Measurements from ENCODE around the gene VMP1.
A peak's percentile ranks its signal among the peaks of the same experiment; 100 is the strongest.

VMP1 gene

DNA sequence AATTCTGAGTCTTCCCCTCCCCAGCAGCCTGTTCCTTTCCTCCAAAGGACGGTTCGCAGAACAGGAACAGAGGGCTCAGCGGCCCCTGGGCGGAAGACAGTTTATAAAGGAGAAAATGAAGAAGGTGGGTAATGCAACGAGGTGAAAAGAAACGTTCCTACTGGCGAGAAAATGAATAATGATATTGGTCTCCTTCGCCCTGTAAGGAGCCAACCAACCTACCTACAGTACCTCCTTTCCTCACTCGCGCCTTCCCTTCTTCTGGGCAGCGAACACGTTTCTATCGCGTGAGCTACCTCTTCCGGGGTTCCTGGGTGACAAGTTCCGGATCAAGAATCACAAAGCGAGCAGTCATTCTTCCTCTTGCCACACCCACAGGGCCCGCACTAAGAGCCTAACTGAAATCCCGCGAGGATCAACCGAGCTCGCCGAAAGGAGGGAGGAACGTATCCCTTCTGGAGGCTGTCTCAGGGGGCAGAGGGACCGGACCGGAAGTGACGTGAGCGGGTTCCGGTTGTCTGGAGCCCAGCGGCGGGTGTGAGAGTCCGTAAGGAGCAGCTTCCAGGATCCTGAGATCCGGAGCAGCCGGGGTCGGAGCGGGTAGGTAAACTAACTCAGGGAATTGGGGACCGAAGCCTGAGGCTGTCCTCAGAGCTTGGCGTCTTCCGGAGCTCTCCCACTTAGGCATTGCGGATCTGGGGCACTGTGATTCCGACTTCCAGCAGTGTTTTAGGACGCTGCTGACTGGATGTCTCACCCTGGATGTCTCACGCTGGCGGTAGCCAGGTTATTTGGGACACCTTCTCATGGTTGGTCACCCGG lies at the start of gene VMP1, which contains the start of gene PTRH2:
Gene VMP1, plus strand, starts transcription at position 506 of the 822 bp plus-strand sequence. CDS start 23,793 bp downstream, outside the sequence.
Gene PTRH2, minus strand, starts transcription at position 282 of the 822 bp plus-strand sequence. CDS start 9,452 bp downstream, outside the sequence.
- peak; percentile 100 for DNase-seq (ENCODE audit: low spot score)

DNA sequence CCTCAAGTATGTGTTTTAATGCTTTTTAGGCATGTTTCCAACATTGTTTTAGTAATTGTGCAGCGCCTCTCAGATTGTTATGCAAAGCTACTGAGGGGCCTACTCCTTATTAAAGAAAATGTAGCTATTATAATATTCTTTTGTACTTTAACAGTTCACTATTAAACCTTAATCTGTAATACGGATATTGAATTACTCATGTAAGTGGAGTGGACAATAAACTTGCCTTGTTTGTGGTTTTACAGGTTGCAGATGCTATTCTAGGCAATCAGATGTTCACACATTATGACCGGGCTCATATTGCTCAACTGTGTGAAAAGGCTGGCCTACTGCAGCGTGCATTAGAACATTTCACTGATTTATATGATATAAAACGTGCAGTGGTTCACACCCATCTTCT lies 41.2 kb upstream of the VMP1 start:
- DNase-seq (ENCODE audit: low spot score), result no peak

DNA sequence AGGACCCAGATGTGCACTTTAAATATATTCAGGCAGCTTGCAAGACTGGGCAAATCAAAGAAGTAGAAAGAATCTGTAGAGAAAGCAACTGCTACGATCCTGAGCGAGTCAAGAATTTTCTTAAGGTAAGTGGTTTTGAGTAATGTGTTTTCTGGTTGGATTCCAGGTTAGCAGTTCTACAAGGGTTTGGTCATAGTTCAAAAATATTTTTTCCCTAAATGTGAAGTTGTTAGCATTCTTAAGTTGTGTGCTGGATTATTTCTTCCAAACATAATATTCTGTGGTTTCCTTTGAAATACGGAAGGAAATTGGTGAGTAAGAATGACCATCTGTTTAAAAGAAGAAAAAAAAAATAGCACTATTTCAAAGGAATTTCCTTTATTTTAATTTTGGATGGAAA lies 38.6 kb upstream of the VMP1 start:
- peak; percentile 91 for DNase-seq (ENCODE audit: low spot score)

DNA sequence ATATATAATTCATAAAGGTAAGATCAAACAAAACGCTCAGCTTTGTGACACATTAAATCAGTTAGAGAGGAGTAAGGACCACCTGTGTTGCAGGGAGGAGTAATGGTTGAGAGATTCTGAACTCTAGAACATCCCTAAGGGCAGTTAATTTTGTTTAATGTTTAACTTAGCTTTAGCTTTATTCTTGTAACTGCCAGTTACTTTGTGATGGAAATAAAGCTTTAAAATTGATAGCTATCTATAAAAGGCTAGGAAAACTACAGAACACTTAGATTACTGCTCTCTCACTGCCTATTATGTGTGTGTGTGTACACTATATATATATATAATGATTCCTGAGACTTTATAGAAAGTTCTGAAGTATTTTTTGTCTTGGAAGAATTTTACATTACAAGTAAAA lies 38.0 kb upstream of the VMP1 start:
- DNase-seq (ENCODE audit: low spot score), result peak; percentile 75

DNA sequence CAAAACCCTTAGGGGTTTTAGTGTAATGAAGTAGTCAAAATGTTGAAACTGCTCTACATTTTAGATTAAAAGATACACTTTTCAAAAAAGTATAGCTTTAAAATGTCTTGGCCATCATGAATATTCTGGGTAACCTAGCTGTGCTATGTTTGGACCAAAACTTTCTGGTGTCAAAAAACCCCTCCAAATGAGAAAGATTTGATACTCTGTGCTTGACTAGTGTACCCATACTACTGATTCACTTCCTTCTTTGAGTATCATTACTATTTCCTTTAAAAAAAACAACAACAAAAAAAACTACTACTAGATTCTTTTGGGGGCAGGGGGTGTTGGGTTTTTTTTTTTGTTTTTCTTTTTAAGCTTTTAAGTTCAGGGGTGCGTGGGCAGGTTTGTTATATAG lies 37.5 kb upstream of the VMP1 start:
- DNase-seq (ENCODE audit: low spot score), result no peak

DNA sequence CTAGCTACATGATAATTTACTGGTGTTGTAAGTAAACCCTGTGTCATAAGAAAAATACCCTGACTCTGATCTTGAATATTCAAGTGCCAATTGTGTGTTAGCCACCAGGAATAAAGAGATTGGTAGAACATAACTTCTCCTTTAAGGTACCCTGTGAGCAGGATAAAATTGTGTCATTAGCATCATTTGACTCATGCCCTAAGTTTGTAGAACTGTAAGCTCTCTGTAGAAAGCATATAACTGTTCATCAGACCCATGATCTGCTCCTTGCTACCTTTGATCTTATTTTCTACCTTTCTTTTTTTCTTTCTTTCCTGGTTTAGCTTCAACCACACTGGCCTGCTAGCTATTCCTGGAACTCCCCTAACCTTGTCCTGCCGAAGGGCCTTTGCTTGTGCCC lies 36.1 kb upstream of the VMP1 start:
- DNase-seq (ENCODE audit: low spot score), result peak; percentile 33

DNA sequence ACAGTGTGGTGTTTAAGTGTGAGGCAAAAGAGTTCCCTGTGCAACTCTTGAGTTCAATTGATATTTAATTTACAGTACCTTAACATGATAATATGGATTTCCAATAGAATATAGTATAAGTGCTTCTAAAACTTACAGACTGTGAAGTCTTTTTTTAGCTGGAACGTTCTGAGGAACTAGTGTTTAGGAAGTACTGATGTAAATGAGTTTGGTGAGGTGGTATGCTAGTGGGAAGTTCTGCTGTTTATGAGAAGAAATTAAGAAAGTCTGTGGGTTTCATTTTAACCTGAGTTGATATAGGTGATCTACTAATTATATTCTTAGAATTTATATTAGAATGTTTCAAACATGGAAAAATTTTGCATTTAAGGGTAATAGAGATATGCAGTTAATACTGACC lies 32.2 kb upstream of the VMP1 start:
- DNase-seq (ENCODE audit: low spot score), result no peak

DNA sequence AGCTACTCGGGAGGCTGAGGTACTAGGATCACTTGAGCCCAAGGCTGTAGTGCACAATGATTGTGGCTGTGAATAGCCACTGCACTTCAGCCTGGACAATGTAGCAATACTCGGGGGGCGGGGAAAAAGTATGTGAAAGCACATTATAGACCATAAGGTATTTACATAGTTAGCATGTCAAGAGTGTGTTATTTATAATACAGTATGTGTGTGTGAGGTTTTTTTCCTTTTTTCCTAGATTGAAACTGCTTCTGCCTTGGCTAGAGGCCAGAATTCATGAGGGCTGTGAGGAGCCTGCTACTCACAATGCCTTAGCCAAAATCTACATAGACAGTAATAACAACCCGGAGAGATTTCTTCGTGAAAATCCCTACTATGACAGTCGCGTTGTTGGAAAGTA lies 30.7 kb upstream of the VMP1 start:
- DNase-seq (ENCODE audit: low spot score), result no peak

DNA sequence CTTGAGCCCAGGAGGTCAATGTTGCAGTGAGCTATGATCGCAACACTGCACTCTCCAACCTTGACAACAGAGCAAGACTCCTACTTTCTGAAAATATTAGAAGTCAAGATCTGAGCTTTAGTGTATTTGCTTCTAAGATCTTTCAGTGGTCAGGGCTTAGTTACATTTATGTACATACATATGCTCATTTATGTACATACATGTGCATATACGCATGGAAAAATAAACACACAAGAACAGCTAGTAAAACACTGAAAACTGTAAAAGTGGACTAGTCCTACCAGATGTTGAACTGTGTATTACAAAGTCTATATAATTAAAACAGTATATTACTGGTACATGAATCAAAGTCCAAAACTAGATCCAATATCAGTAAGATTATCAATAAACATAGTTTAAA lies 28.5 kb upstream of the VMP1 start:
- no peak for DNase-seq (ENCODE audit: low spot score)

DNA sequence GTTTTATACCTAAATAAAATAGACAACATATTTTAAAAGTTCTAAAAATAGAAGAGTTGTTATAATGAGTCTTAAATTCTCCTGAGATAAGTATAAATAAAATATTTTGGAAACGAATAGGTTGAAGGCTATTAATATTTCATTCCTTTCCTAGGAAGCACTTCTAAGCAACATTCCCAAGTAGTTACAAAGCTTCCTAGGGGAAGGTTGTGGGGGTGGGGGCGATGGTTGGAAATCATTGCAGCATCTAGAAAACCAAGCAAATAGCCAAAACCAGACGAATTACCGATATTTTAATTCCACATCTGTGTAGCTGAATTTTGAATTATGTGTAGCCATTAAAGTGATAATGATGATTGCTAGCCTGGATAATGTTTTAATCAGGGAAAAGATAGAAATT lies 27.1 kb upstream of the VMP1 start:
- no peak for DNase-seq (ENCODE audit: low spot score)

DNA sequence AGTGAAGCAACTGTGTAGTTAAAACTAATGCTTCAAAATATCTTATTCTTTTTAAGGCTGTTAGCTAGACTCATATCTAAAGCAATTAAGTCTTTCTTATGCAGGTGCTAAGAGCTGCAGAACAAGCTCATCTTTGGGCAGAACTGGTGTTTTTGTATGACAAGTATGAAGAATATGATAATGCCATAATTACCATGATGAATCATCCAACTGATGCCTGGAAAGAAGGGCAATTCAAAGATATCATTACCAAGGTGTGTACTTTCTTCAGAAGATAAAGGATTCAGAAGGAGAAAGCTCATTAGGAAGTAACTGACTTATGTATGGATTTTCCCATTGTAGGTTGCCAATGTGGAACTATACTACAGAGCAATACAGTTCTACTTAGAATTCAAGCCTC lies 24.2 kb upstream of the VMP1 start:
- no peak for DNase-seq (ENCODE audit: low spot score)

DNA sequence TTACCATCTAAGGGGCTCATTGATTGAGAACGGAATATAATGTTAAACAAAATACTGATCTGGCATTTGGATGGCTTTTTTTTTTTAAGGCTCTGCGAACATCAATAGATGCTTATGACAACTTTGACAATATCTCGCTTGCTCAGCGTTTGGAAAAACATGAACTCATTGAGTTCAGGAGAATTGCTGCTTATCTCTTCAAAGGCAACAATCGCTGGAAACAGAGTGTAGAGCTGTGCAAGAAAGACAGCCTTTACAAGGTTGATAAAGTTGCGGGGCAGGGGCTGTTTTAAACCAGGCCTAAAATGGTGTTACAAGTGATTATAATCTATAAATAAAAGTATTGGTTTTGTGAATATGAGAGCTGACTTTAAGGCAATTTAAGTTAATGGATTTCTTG lies 22.5 kb upstream of the VMP1 start:
- DNase-seq (ENCODE audit: low spot score), result no peak

DNA sequence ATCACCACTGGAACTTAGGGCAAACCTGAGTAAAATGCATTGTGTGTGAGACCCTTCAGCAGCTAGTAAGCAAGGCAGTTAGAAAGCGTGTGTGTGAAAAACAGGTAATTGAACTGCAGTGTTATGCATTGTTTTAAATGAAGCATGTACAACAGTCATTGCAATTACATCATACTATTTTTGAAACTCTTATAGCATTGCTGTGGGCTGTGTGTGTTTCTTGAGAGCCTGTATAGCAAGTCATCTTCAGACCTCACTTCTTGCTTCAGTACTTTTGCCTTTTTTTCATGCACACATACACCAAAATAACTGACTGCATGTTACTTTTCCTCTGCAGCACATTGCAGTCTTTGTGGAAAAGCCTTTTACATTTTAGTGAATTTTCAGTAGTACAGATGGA lies 19.4 kb upstream of the VMP1 start:
- DNase-seq (ENCODE audit: low spot score), result no peak

DNA sequence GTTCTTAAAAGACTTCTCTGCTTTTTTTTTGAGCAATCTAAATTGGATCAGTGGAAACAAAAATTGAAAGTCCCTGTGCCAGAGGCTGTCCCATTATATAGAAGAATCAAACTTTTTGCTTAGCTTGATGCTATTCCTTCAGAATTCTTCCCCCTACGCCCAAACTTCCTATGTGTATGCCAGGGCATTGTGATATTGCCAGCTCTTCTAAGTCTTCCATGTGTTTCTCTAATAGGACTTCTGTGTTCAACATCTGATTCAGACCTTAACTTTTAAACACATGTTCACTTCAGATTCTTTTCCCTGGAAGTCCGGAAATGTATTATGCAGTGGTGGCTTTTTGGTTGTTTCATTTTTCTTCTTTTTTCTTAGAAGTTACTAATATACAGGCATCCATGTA lies 19.0 kb upstream of the VMP1 start:
- no peak for DNase-seq (ENCODE audit: low spot score)

DNA sequence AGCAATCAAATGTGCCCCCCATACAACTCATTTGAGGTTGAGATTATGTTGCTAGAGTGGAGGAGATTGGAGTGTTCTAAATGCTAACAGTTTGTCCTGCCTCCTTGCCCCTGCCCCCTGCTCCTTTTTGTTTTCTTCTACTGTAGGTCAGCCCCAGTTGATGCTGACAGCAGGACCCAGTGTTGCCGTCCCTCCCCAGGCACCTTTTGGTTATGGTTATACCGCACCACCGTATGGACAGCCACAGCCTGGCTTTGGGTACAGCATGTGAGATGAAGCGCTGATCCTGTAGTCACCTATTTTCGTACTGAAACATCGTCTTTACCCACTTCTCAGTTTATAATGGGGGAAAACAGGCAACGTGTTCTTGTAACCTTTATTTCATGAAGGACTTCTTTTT lies 13.9 kb upstream of the VMP1 start:
- no peak for DNase-seq (ENCODE audit: low spot score)

DNA sequence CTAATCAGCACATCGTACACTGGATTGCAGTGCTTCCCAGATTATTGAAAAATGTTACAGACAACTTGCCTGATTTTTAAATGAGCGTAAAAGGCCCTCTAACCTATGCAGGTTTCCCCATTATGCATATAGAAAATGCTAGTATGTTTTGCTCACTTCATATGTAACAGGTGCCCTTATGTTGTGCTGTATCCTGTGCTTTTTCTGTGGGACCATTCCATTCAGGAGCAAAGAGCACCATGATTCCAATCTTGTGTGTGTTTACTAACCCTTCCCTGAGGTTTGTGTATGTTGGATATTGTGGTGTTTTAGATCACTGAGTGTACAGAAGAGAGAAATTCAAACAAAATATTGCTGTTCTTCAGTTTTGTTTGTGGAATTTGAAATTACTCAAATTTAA lies 13.1 kb upstream of the VMP1 start:
- no peak for DNase-seq (ENCODE audit: low spot score)

DNA sequence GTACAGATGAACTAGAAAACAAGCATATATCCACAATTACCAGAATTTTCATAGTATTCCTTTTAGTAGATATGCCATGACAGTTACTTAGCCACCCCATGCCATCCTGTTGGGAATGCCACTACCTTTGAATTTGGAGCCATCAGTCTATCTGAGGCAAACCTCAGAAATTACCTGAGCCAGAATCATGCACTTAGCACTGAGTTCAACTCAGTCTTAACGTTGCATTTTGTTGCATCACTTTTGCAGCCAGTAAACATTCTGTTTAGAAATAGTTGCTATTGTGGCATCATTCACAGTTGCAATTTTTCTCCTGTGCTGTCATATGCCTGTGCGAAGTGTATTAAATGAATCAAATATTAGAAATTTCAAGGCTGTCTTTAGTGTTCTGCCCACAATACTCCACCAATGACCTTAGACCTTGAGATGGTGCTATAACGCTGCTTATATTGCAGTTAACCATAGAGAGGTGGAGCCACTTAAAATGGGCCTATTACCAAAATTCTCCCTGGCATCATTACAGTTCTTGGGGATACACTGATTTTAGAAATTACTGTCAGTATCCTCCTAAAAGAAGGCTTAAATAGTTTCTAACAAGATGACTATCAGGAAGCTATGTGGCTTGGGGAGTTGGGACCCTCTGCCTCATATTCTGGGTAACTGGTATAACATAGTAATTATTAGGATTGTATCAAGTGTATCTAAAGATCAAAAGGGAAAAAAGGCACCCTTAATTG lies 11.3 kb upstream of the VMP1 start:
- DNase-seq (ENCODE audit: low spot score), result no peak

DNA sequence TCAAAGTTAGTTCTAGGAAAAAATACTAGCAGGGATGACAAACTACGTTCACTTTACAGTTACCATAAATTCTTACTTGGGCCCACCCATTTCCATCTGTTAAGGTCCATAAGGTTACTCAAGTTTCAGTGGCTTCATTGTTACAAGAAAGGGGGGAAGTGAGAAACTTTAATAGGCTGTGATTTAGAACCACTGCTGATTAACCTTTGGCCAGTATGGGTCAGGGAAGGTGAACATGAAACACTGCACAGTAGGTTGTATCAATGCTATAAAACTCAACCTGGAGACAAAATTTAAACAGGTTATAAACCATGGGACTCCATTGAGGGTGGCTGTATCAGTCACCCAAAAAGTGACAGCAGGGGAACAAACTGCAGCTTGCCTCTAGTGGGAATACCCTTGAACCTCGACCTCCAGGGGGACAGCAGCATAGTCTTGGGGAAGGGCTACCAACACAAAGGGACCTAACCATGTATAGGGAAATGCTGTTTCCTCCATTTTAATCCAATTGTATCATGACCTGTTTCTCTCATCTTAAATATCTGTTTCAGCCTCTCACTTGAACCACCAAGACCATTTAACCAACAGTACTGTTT lies 10.7 kb upstream of the VMP1 start:
- no peak for DNase-seq (ENCODE audit: low spot score)

DNA sequence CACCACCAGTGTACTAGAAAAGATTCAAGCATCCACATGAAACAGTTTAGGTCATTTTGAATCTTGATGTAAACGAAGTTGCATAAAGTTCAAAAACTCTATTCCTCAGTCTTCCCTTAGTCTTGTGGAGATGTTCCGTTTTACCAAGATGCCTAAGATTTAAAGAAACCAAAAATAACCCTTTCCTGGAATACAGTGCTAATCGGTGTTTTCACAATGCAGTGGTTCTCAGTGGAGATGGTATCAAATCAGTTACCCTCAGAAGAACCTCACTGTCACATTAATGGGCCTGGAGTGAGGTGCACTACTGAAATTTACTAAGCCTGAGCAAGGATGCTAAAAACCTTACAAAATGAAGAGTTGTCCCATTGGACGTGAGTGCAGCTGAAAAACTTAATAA lies 9.3 kb upstream of the VMP1 start:
- no peak for DNase-seq (ENCODE audit: low spot score)

DNA sequence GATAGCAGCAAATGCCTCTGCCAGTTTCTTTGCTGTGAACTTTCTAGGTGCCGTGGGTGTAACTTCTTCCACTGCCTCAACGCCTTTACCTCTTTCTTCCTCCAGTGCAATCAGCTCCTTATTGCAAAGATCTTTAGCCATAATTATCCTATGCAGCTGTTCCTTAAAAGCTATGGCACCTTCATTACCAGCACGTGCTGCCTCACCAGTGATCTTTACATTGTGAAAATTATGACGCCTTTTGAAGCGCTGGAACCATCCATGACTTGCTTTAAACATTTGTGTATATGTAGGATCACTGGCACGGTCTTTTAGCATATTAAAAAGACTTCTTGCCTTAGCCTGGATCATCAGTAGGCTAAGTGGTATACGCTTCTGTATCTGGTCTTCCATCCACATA lies 8.2 kb upstream of the VMP1 start:
- DNase-seq (ENCODE audit: low spot score), result no peak

DNA sequence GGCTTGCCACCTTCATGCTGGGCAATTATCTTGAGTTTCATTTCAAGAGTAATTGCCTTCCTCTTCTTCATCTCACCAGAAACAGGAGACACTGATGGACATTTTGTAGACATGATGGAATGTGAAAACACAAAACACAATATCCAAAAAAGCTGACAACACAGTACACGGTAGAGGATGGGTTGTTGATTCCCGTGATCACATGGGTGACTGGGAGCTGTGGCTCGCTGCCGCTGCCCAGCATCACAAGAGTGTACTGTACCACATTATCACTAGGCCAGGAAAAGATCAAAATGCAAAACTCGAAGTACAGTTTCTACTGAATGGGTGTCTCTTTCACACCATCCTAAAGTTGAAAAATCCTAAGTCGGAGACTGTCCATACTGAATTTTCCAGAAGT lies 7.7 kb upstream of the VMP1 start:
- DNase-seq (ENCODE audit: low spot score), result no peak

DNA sequence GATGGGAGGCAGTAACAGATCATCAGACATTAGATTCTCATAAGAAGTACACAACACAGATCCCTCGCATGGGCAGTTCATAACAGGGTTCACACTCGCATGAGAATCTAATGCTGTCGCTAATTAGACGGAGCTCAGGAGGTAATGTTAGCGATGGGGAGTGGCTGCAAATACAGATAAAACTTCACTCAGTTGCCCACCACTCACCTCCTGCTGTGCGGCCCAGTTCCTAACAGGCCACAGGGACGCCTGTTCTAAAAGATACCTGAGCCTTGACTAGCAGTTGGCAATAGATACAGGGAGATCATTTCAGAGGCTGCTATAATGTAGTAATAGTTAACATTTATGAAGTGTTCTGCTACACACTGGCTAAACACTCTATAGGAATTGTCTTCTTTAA lies 5.2 kb upstream of the VMP1 start:
- DNase-seq (ENCODE audit: low spot score), result no peak

DNA sequence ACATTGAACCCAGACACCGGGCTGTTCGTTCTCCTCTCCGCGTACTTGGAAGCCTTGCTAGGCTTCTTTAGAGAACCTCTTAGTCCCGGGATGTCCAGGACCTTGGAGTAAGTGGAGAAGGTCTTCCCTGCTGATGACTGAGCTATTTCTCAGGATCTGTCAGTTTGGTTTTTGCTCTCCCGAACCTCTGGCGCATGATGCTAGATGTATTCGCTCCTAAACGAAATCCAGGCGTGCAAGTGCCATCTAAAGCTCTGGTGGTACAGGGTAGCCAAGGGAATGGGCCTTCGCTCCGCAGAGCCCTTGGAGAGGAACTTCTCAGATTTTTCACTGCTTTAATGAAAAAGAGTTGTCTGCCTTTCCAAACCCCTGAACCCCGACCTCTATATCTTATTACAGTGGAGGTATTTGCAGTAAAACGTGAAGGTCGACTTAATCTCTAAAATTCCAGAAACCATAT lies 547 bp downstream of the VMP1 start:
- no peak for DNase-seq (ENCODE audit: low spot score)
